ENCODE data around the gene IRF3.
A peak's percentile ranks its signal among the peaks of the same experiment; 100 is the strongest.
"Not testable (repeated sequence)": the region's sequence is repeated elsewhere in the genome, so short reads cannot be mapped to it uniquely, and the experiment has no call there.

IRF3 gene

GRCh38 chr19:49626226-49626625 is 39.4 kb downstream of the IRF3 start:
- no peak for TF ChIP-seq CTCF (IDR thresholded peaks at IDR 0.05; ENCODE audit: low read depth, low read length)
- no peak overlapping the region for H3K4me3 ChIP-seq (ENCODE audit: low read depth, low read length)

- no peak for TF ChIP-seq CTCF (IDR thresholded peaks at IDR 0.05; ENCODE audit: low read depth, low read length)
- no peak overlapping the region for H3K4me3 ChIP-seq (ENCODE audit: low read depth, low read length)
These were observed 40.4 kb downstream of the IRF3 start for GRCh38 chr19:49624967-49625910.

- not testable (repeated sequence) for H3K4me3 ChIP-seq (ENCODE audit: low read depth, low read length)
These were observed 47.8 kb downstream of the IRF3 start for GRCh38 chr19:49617860-49618259.

GRCh38 chr19:49616945-49617344 is 48.7 kb downstream of the IRF3 start:
- no peak overlapping the region for H3K4me3 ChIP-seq (ENCODE audit: low read depth, low read length)
- TF ChIP-seq CTCF (IDR thresholded peaks at IDR 0.05; ENCODE audit: low read depth, low read length) = no peak

GRCh38 chr19:49616532-49616931 is 49.1 kb downstream of the IRF3 start:
- no peak overlapping the region for H3K4me3 ChIP-seq (ENCODE audit: low read depth, low read length)
- no peak for TF ChIP-seq CTCF (IDR thresholded peaks at IDR 0.05; ENCODE audit: low read depth, low read length)

GRCh38 chr19:49615861-49616260 is 49.8 kb downstream of the IRF3 start:
- H3K4me3 ChIP-seq (ENCODE audit: low read depth, low read length) = no peak overlapping the region
- no peak for TF ChIP-seq CTCF (IDR thresholded peaks at IDR 0.05; ENCODE audit: low read depth, low read length)

GRCh38 chr19:49614096-49614833 is 51.4 kb downstream of the IRF3 start:
- peak overlapping the region; percentile 18; the same call in 1 of the 2 replicates for H3K4me3 ChIP-seq (ENCODE audit: low read depth, low read length)
- TF ChIP-seq CTCF (IDR thresholded peaks at IDR 0.05; ENCODE audit: low read depth, low read length) = 0 out of 2 replicates have a peak, but pooled peaks have one; percentile 19
